Measurements from ENCODE around the gene OSGIN1. TPM values are rescaled to one million over a fixed set of nuclear protein-coding genes. Genes with fewer than 3 reads are reported as not detected.

The OSGIN1 gene
- total RNA-seq, 1 donor from 2014 or later: 1.6 TPM

DNA sequence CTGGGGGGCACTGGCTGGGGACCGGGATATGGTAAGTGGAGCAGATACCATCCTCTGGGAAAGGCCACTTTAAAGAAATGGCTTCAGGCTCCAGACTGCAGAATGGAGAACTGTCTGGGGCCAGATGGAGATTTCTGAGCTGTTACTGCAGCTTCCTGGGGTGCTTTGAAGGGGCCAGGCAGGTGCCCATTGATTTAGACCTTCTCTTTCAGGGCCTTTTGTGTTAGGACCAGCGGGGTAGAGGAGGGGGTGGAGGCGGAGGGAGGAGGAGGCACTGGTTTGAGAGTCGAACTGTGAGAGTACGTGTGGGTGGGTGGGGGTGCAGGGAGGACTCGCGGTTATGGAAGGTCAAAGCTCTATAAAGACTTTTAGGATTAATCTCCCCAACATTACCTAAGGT is 26.4 kb downstream of the OSGIN1 start:
- TF ChIP-seq, protein P1, sequence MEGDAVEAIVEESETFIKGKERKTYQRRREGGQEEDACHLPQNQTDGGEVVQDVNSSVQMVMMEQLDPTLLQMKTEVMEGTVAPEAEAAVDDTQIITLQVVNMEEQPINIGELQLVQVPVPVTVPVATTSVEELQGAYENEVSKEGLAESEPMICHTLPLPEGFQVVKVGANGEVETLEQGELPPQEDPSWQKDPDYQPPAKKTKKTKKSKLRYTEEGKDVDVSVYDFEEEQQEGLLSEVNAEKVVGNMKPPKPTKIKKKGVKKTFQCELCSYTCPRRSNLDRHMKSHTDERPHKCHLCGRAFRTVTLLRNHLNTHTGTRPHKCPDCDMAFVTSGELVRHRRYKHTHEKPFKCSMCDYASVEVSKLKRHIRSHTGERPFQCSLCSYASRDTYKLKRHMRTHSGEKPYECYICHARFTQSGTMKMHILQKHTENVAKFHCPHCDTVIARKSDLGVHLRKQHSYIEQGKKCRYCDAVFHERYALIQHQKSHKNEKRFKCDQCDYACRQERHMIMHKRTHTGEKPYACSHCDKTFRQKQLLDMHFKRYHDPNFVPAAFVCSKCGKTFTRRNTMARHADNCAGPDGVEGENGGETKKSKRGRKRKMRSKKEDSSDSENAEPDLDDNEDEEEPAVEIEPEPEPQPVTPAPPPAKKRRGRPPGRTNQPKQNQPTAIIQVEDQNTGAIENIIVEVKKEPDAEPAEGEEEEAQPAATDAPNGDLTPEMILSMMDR (IDR thresholded peaks at IDR 0.05): no peak
- ATAC-seq (ENCODE audit: low read depth) (no peak), DNase-seq (no peak)
- peaks cover 14% of the 10 kb centered on the region for H3K9me3 Mint-ChIP-seq
- H3K4me3 Mint-ChIP-seq: no peak overlapping the region
- POLR2A ChIA-PET: no interaction called here
- intact Hi-C loops (cut with micrococcal nuclease): no loop called here
- H3K36me3 Mint-ChIP-seq (ENCODE audit: low read depth): no peaks in the 10 kb centered on the region
- no peak overlapping the region for H3K27ac Mint-ChIP-seq
- CTCF ChIA-PET: no interaction called here
- peaks cover 6% of the 10 kb centered on the region for H3K27me3 Mint-ChIP-seq
- H3K4me1 Mint-ChIP-seq: no peaks in the 10 kb centered on the region

DNA sequence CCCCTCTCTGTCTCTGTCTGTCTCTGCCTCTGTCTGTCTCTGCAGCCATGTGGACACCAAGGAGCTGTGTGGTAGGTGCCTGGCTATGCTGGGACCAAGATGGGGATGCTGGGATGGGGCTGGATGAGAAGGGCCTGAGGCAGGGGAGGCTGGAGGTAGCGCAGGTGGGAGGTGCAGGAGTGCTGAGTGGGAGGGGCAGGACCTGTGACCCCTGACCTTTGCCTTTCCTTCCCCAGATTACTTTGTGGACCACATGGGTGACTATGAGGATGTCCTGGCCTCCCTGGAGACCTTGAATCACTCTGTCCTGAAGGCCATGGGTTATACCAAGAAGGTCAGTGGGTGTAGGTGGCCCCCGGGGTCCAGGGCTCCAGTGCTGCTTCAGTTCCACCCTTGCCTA is 27.8 kb downstream of the OSGIN1 start:
- H3K4me1 Mint-ChIP-seq: no peaks in the 10 kb centered on the region
- H3K9me3 Mint-ChIP-seq: peaks cover 14% of the 10 kb centered on the region
- TF ChIP-seq, protein P1 (IDR thresholded peaks at IDR 0.05): no peak
- peaks cover 6% of the 10 kb centered on the region for H3K27me3 Mint-ChIP-seq
- H3K36me3 Mint-ChIP-seq (ENCODE audit: low read depth): no peaks in the 10 kb centered on the region
- DNase-seq: no peak
- no peak overlapping the region for H3K27ac Mint-ChIP-seq
- ChIA-PET POLR2A (no interaction called here), CTCF (no interaction called here)
- intact Hi-C loops (cut with micrococcal nuclease): no loop called here
- no peak for ATAC-seq (ENCODE audit: low read depth)
- H3K4me3 Mint-ChIP-seq: no peak overlapping the region

DNA sequence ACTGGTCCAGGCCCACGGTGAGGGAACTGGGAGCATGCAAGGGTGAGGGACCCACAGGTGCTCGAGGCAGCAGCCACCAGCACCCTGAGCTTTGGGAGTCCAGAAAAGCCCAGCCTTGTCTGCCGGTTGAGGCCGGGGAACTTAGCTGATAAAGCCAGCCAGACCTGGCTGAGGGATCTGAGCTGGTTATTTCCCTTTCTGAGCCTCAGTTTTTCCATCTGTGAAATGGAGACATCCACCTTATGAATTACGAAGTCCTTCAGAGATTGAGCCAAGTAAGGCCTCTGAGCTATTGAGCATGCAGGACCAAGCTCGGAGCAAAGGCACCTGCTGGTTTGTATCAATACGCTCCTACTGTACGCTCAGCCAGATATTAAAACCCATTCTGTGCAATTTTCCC is 28.8 kb downstream of the OSGIN1 start:
- POLR2A ChIA-PET: no interaction called here

DNA sequence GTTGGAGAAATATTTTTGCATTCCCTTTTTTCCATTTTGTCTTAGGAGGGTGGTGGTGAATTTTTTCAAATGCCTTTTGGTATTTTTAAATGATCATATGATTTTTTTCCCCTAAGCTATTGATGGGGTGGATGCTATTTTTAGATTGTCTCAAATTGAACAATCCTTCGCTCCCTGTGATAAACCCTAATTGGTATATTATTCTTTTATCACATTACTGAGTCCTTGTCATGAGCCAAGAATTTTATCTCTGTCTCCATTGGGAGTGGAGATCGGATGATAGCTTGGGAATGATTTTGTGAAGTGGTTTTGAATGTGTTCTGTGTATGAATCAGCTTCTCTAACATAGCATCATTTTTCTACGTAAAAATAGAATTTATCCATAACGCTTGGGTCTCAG is 30.5 kb downstream of the OSGIN1 start:
- DNase-seq (no peak), ATAC-seq (ENCODE audit: low read depth) (no peak)
- peaks cover 6% of the 10 kb centered on the region for H3K9me3 Mint-ChIP-seq
- no peaks in the 10 kb centered on the region for H3K36me3 Mint-ChIP-seq (ENCODE audit: low read depth)
- H3K4me3 Mint-ChIP-seq: no peak overlapping the region
- intact Hi-C loops (cut with micrococcal nuclease): no loop called here
- H3K4me1 Mint-ChIP-seq: no peaks in the 10 kb centered on the region
- TF ChIP-seq, protein P1 (IDR thresholded peaks at IDR 0.05): no peak
- H3K27me3 Mint-ChIP-seq: peaks cover 2% of the 10 kb centered on the region
- ChIA-PET CTCF (no interaction called here), POLR2A (no interaction called here)
- no peak overlapping the region for H3K27ac Mint-ChIP-seq

More for the DNA sequence above, 28.8 kb downstream of the OSGIN1 start:
- H3K4me3 Mint-ChIP-seq: no peak overlapping the region
- H3K27ac Mint-ChIP-seq: no peak overlapping the region
- intact Hi-C loops (cut with micrococcal nuclease): no loop called here
- no peaks in the 10 kb centered on the region for H3K4me1 Mint-ChIP-seq
- TF ChIP-seq, protein P1 (IDR thresholded peaks at IDR 0.05): no peak
- H3K36me3 Mint-ChIP-seq (ENCODE audit: low read depth): no peaks in the 10 kb centered on the region
- H3K27me3 Mint-ChIP-seq: peaks cover 6% of the 10 kb centered on the region
- CTCF ChIA-PET: no interaction called here
- DNase-seq: no peak
- no peak for ATAC-seq (ENCODE audit: low read depth)
- H3K9me3 Mint-ChIP-seq: peaks cover 14% of the 10 kb centered on the region

DNA sequence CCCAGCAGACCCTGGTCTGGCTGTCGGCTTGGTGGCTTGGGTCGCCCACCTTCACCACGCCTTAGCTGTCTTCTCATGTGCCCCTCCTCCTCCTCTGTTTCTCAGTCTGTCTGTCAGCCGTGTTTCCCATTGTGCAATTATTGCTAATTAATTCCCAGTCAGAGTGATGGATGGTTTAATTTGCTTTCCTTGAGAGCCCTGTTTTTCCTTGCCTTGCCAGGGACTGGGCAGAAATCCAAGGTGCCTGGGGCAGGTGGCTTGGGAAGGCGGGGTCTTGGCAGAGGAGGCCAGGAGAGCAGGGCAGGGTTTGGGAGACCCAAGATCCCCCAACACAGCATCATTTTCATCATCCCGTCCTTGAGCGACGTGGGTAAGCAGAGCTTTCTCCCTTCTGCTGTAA is 36.3 kb downstream of the OSGIN1 start:
- TF ChIP-seq, protein P1 (IDR thresholded peaks at IDR 0.05): no peak
- CTCF ChIA-PET: interaction anchor here (1.1 kb wide), 1 partner anchor 33 kb away, joined by 3 read pairs; no protein-coding TSS in a partner anchor
- Mint-ChIP-seq H3K27ac (no peak overlapping the region), H3K9me3 (peaks cover 2% of the 10 kb centered on the region), H3K27me3 (peaks cover 29% of the 10 kb centered on the region), H3K4me1 (no peaks in the 10 kb centered on the region), H3K4me3 (no peak overlapping the region), H3K36me3 (ENCODE audit: low read depth) (no peaks in the 10 kb centered on the region)
- no peak for DNase-seq
- intact Hi-C loops (cut with micrococcal nuclease): no loop called here
- ATAC-seq (ENCODE audit: low read depth): no peak
- POLR2A ChIA-PET: no interaction called here
